ENCODE data around the gene GDA. TPM values are rescaled to one million over a fixed set of nuclear protein-coding genes. Genes with fewer than 3 reads are reported as not detected.

GDA gene
- total RNA-seq, 3 donors from 2014 or later: 0.10 to 0.22 TPM; not detected in 1

GRCh38 chr9:72294936-72295335 lies 145.7 kb downstream of the GDA start:
- Mint-ChIP-seq H3K9me3 (no peaks in the 10 kb centered on the region), H3K4me3 (no peak overlapping the region), H3K4me1 (ENCODE audit: low read depth) (peaks cover 9% of the 10 kb centered on the region), H3K27me3 (ENCODE audit: low read depth) (no peaks in the 10 kb centered on the region), H3K36me3 (ENCODE audit: insufficient read depth) (no peaks in the 10 kb centered on the region)
- no peak for ATAC-seq
- DNase-seq: no peak

- H3K27me3 Mint-ChIP-seq (ENCODE audit: low read depth): no peaks in the 10 kb centered on the region
- no peak for DNase-seq
- H3K4me1 Mint-ChIP-seq (ENCODE audit: low read depth): peaks cover 22% of the 10 kb centered on the region
- H3K36me3 Mint-ChIP-seq (ENCODE audit: insufficient read depth): no peaks in the 10 kb centered on the region
- no peak for ATAC-seq
- H3K4me3 Mint-ChIP-seq: no peak overlapping the region
- H3K9me3 Mint-ChIP-seq: no peaks in the 10 kb centered on the region
Measured at GRCh38 chr9:72297516-72297915, 148.3 kb downstream of the GDA start.

- Mint-ChIP-seq H3K9me3 (no peaks in the 10 kb centered on the region), H3K36me3 (ENCODE audit: insufficient read depth) (no peaks in the 10 kb centered on the region), H3K27me3 (ENCODE audit: low read depth) (no peaks in the 10 kb centered on the region), H3K4me1 (ENCODE audit: low read depth) (peaks cover 19% of the 10 kb centered on the region), H3K4me3 (no peak overlapping the region)
- DNase-seq: no peak
- no peak for ATAC-seq
Measured at GRCh38 chr9:72299017-72299603, 149.9 kb downstream of the GDA start.

GRCh38 chr9:72300873-72301272 lies 151.6 kb downstream of the GDA start:
- no peak overlapping the region for H3K4me3 Mint-ChIP-seq
- ATAC-seq: no peak

More at GRCh38 chr9:72300873-72301272, 151.6 kb downstream of the GDA start:
- DNase-seq: no peak
- Mint-ChIP-seq H3K4me1 (ENCODE audit: low read depth) (peaks cover 35% of the 10 kb centered on the region), H3K36me3 (ENCODE audit: insufficient read depth) (no peaks in the 10 kb centered on the region), H3K27me3 (ENCODE audit: low read depth) (no peaks in the 10 kb centered on the region), H3K9me3 (no peaks in the 10 kb centered on the region)

Other genes with a start within 250 kb of the GDA start
- gene ABHD17B, start 238.2 kb upstream of the GDA start, total RNA-seq: 10 to 100 TPM; 15.5 to 16.4 (median 15.7) TPM
- gene C9orf85, start 237.8 kb upstream of the GDA start, total RNA-seq: 10 to 100 TPM in 1 of 3 donors, 1 to 10 TPM in 2; 9.0 to 11.4 (median 9.1) TPM
- gene C9orf57, start 88.8 kb upstream of the GDA start, total RNA-seq: not detected
- gene ZFAND5, start 215.8 kb downstream of the GDA start, total RNA-seq: 100 to 1,000 TPM; 112 to 142 (median 141) TPM